GM21423 (cell line): Measurements from ENCODE around the gene IGF2R.
"Not testable (repeated sequence)": the region's sequence is repeated elsewhere in the genome, so short reads cannot be mapped to it uniquely, and the experiment has no call there.

ENCODE experiments used
- ATAC-seq: cut with Tn5 transposase; IDR thresholded peaks from one replicate; pipeline ENCODE4 v1.9.1; 2021; ENCODE audit warnings: mild to moderate bottlenecking, moderate library complexity; ENCODE audit not compliant: unreplicated experiment

The IGF2R gene

DNA sequence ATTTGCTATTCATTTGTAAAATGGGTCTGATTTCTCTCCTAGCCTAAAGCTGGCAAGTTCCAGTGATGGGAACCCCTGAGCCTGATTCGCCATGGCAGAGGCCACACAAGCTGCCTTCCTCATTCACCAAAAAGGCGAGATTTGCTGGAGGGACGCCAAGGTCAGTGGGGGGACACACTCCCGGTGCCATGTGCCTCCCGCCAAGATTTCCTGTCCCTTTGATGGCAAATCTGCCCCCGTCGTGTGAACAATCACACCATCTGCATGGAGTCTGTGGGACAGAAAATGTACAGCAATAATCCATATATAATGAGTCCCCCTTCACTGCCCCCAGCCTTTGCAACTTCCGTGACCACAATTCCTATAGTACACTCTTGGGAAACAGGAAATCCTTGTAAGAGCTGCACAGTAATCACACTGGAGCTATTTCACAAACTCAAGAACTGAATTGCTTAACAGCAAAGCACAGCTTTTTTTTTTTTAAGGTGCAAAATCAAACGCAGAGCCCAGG is 15.7 kb upstream of the IGF2R start:
- ATAC-seq: no peak

DNA sequence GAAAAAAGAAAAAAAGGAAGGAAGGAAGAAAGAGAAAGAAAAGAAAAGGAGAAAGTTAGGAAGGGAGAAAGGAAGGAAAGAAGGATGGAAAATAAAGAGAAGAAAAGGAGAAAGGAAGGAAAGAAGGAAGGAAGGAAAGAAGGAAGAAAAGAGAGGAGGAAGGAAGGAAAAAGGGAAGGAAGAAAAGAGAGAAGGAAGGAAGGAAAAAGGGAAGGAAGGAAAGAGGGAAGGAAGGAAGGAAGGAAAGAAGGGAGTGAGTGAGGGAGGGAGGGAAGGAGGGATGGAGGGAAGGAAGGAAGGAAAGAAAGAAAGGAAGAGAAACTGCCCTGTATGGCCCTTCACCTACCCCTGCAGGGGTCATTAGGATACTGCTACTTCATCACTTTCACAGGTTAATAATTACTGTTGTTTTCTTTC is 12.9 kb upstream of the IGF2R start:
- ATAC-seq: no peak

DNA sequence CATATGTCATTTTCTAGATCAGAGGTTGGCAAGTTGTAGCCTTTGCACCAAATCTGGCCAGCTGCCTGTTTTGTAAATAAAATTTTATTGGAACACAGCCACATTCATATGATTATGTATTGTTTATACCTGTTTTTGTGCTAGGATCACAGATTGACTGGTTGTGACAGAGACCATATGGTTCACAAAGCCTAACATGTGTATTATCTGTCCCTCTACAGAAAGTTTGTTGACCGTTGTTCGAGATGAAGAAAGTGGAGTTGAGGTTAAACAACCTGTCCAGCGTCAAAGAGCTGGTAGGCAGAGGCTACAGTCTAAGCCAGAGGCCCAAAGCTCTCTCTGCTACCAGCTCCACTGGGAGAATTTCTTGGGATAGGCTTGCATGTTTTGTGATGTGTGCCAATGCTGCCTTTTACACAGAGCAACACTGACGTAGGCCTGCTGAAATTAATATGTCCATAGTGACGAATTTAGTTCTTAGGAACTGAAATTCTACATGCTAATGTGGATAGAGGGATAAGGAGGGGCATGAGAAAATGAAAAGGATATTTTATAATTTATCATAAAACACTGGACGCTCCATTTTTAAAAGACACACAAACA is 11.7 kb upstream of the IGF2R start:
- no peak for ATAC-seq

DNA sequence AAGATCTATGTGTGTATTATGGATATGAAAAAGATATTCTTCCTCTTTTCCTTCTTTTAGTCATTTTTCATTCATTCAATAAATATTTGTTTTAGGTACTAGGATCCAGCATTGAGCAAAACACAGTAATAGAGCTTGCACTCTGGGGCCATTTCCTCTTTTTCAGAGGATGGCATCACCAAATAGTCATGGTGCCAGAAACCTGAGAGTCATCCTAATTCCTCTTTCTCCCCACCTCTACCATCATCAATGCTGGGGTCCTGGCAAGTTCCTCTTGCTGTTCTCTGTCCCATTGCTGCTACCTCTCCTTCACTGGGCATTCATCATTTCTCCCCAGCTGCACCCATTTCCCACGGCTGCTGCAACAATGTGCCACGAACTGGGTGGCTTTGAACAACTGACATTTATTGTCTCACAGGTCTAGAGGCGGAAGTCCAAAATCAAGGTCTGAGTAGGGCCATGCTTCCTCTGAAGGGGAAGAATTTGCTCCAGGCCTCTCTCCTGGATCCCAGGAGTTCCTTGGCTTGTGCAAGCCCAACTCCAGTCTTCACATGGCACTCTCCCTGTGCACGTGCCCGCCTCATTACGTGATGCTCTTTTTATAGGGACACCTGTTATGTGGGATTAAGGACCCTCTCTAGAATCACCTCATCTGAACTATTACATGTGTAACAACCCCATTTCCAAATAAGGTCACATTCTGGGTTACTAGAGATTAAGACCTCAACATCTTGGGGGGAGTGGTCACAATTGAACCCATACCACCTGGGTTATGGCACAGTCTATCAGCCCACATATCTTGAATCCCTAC is 9.5 kb upstream of the IGF2R start:
- ATAC-seq: peak; percentile 76

DNA sequence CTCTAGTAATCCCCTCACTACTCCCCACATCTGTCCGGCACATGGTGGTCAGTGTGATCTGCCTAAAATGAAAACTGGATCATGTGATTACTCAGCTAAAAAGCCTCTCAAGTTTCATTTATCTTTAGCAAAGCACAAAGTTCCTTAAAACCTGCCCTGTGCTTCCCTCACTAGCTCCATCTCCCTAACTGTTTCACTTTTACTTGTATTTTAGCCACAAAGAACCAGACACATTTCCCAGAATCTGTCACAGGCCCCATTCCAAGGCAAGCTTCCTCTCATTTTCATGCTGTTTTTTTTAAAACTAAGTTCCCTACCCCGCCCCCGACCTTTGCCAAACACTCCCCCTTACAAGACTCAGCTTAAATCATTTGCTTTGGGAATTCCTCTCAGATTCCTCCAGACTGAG is 8.9 kb upstream of the IGF2R start:
- no peak for ATAC-seq

DNA sequence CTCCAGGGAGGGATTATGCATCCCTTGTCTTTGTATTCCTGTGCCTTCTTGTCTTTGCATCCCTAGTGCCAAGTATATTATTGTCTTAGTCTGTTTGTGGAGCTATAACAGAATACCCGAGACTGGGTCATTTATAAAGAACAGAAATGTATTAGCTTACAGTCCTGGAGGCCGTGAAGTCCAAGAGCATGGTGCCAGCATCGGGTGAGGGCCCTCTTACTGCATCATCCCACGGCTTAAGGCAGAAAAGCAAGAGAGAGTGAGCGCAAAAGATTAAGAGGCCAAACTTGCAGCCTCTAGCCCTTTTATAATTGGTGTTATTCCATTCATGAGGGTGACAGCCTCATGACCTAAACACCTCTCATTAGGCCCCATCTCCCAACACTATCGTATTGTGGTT is 8.4 kb upstream of the IGF2R start:
- ATAC-seq: no peak

DNA sequence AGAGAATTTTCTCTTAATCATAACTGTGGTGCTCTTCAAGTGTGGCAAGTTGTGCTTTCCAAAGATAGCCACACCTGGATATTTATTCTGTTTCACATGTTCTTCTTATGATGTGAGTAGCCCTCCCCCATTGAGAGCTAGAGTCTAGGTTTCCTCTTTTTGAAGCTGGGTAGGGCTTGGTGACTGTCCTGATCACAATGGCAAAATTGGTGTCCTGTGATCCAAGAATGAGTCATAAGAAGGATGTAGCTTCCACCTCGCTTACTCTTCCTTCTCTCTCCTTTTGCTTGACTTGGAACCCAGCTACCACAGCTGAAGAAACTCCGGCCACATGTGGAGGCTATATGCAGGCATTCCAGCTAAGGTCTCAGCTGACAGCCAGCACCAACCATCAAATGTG is 7.4 kb upstream of the IGF2R start:
- no peak for ATAC-seq

DNA sequence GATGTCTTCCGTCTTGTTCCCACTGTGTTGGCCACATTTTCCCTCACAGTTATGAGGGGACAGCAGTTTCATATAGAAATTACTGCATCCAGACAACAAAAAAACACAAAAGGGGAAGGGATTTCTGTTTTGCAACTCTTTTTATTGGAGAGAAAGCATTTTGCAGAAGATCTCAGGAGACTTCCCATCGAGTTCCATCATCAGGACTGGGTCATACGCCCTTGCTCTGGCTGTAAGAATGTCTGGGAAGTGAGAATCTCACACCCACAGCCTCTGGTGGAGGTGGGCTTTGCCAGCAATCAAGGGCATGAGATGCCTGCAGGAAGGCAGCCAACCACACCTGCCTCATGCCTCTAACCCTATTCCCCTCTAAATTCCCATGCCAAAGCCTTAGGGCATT is 5.8 kb upstream of the IGF2R start:
- no peak for ATAC-seq

DNA sequence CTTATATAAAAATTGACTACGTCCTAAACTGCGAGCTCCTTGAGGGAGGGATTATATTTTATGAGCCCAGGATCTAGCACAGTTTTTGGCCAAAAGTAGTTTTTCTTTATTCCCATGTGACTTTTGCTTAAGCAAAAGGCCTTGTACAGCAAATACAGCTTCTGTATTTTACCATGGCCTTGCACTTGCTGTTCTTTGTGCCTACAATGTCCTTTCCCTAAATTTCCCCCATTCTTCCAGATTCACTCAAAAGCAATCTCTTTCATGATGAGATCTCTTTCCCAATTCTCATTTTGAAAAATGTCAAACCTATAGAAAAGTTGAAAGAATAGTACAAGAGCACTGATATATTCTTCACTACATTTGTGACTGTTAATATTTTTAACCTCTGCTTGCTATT is 4.8 kb upstream of the IGF2R start:
- no peak for ATAC-seq

DNA sequence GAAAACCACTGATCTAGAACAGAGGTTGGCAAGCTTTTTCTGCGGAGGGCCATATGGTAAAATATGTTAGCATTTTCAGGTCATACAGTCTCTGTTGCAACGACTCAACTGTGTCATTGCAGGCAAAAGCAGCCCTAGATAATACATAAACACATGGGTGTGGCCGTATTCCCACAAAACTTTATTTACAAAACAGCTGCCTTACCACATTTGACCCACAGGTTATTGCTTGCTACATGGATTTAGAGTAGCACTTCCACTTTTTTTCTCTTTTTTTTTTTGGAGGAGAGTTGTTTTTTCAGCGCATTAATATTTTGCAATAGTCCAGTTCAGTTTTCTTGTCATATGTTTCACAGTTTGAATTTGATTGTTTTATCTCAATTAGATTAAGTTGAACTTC is 2.5 kb upstream of the IGF2R start:
- no peak for ATAC-seq

DNA sequence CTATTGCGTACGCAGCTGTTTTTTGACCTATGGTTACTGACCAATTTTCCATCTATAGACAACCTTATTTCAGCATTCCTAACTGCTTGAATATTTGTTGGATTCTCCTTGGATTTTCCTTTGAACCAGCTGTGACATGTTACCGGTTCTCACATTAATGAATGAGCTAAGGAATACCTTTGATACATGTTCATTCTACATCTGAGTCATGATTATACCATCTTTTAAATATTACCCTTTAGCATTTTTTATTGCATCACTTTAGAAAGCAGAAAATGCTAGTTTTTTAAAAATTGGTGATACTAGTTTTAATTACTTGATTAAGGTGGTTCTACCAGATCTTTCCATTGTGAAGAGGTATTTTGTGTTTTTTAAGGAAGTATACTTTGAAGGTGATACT is 1.9 kb upstream of the IGF2R start:
- ATAC-seq: no peak

DNA sequence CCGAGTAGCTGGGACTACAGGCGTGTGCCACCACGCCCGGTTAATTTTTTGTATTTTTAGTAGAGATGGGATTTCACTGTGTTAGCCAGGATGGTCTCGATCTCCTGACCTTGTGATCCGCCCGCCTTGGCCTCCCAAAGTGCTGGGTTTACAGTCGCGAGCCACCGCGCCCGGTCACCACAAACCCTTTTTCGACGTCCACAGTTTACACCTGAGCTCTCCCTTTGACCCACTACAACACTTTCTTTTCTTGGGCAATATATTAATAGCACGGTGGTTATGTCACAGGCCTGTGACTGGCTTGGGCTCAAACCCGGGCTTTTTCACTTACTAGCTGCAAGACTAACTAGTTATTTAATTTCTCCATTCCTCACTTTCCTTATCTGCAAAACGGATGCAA is 1.3 kb upstream of the IGF2R start:
- ATAC-seq: not testable (repeated sequence)

DNA sequence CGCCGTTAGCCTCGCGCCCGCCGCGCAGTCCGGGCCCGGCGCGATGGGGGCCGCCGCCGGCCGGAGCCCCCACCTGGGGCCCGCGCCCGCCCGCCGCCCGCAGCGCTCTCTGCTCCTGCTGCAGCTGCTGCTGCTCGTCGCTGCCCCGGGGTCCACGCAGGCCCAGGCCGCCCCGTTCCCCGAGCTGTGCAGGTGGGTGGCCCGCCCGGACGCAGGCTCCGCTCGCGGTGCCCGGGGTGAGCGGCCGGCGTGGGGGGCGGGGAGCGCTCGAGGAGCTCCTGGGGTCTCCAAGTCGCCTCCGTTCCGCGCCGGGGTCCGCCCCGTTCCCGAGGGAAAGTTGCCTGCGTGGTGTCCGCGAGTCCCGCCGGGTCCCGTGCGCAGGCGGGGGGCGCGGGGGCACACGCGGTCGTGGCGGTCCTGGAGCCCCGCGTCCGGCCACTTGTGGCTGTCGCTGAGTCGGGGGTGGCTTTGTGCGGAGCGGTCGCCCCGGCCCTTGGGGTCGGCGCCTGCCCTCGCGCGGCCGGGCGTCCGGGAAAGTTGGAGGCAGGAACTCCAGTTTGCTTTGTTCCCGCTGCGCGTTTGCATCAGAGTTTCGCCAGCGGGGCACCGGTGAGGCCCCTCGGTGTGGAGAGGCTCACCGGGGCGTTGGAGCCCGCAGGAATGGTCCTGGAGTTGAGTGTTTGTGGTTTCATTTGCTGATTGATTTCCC is 476 bp downstream of the IGF2R start:
- peak; percentile 29 for ATAC-seq

DNA sequence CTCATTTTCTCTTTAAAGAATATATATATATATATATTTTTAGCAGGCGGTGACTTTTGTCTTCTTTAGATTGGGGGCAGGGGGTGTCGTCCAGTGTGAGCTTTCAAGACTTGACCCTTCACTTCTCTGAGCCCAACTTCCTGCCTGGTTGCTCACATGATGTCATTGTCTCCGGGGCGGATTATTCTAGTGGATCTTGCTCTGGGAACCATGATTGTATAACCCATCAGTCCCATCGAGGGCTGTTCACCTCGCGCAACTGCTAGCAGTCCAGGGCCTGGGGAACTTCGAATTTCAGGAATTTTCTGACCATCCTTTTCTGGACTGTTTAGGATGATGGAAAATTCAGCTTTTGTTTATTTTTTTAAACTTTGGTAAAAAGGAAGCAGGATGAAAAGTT is 1.0 kb downstream of the IGF2R start:
- peak; percentile 31 for ATAC-seq

DNA sequence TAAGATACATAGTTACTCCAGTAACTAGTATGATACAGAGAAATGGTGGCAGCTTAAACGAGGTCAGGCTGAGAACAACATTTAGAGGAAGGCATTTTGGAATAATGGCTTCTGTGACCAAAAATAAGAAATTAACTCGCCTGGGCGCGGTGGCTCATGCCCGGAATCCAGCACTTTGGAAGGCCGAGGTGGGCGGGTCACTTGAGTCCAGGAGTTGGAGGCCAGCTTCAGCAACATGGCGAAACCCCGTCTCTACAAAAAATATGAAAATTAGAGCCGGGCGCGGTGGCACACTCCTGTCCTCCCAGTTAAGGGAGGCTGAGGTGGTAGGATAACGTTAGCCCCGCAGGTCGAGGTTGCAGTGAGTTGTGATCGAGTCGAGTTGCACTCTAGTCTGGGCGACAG is 1.8 kb downstream of the IGF2R start:
- ATAC-seq: no peak

DNA sequence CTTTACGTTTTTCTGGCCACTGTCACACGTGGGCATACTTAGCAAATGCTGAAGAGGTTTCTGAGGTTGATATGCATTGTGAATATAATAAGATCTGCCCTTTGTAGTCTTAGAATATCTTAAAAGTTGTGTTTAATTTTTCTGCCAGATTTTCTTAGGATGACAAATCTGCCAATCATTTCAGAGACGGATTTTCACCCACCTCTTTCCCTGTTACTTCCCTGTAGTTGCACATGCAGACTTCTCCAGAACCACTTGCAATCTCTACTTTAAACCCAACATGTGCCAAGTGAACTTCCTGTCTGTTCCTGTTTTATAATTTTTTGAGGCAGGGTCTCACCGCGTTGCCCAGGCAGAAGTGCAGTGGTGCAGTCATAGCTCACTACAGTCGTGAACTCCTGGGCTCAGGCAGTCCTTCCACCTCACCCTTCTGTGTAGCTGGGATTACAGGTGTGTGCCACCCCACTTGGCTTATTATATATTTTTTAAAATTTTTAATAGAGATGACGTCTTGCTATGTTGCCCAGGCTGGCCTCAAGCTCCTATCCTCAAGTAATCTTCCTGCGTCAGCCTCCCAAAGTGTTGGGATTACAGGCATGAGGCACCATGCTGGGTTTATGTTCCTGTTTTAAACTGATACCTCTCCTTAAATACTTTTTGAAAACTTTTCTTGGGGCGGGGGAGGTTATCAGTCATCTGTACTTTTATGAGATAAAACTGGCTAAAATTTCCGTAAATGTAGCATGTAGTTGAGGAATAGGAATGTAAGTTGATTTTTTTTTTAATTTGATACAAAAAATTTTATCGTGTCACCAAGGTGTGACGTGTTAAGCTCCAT is 2.7 kb downstream of the IGF2R start:
- ATAC-seq: no peak

DNA sequence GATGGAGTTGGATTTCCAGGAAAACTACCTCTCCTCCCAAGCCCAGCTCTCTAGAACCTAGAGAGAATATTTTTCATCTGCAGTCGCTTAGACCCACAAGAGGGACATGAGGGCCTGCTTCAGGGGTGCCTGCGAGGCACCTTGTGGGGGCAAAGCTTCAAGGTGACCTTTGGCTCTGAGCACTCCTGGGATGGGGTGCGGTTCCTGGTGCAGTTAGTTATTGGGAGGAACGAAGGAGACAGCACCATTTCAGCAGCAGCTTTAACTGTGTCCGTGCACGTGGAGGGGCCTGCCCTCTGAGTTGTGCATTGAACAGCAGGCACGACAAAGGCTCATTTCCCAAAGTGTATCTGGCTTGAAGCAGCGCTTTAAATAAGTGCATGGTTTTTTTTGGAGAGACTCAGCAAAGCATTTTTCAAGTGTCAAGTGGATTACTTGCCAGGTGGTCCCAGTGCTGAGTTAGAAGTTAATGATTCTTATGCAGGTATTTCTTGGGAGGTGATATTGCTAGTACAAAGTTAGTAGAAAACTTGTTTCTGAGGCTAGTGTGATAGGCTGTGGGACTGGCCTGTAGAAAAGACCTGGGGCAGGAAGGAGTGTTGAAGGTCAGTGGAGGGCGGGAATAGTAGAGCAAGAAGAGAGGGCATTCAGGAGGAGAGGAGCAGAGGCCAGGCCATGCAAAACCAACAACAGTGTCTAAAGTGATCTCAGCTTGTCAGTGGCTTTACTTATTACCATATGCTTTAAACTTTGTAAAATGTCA is 3.8 kb downstream of the IGF2R start:
- ATAC-seq: no peak

DNA sequence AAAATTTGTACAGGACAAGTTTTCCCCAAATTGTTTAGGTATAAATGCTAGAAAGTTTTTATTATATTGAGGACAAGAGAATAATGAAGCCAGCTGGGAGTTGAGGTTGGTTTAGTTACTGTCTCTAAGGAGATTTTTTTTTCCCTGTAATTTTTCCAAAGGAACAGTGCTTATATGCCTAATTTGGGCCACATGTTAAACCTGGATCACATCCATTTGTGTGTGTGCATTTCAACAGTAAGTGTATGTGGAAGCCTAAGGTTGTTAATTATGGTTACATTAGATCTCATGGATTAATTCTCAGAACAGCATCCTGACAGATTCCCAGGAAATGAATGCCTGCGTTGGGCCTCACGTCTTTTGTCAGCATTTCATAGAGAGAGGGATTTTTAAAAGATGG is 4.5 kb downstream of the IGF2R start:
- no peak for ATAC-seq

DNA sequence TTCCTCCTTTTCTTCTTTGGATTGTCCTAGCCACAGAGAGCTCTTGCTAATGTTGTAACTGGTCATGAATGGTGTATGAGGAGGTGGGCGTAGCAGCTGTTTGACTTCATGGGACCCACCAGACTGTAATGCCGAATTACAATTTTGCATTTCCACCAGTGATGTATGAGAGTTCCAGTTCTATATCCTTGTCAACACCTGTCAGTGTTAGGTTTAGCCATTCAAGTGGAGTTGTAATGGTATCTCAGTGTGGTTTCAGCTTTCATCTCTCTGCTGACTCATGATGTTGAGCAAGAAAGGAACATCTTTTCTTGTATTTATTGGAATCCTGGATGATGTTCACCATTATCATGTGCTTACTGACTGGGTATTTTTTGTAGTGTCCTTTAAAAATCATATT is 5.1 kb downstream of the IGF2R start:
- ATAC-seq: peak; percentile 37

DNA sequence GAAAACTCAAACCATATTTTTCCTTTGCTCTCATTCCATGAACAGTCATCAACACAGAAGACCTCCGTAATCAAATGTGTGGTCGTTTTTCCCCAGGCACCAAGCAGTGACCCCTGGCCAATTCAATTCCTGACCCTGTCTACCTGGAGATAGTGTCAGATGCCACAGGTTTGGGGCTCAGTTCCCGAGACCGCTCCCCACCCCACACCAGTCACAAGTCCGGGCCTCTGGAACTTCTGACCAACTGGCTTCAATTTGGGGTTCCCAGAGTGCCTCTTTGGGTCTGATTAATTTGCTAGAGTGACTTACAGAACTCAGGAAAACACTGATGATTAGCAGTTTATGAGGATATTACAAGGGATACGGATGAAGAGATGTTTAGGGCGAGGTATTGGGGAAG is 6.0 kb downstream of the IGF2R start:
- ATAC-seq: no peak
